SK-N-MC (cell line): Measurements from ENCODE around the gene ENTPD8.

Experiments used
- DNase-seq: peaks from one replicate; pipeline ENCODE4 v3.0.0-alpha.2; 2011; ENCODE audit warnings: low read depth, low spot score
- H3K27ac ChIP-seq: fragments of 200-600 bp; sonication (generic); 2 replicates; pipeline ENCODE4 v1.5.1; 2016; ENCODE audit warnings: mixed run types
- H3K36me3 ChIP-seq: fragments of 200-600 bp; sonication (generic); 2 replicates; pipeline ENCODE4 v1.6.1; 2017; ENCODE audit warnings: antibody characterized with exemption, low read length, mixed read lengths; ENCODE audit not compliant: insufficient read depth
- H3K4me3 ChIP-seq: fragments of 200-600 bp; sonication (generic); 2 replicates; pipeline ENCODE4 v1.5.1; 2016
- H3K9ac ChIP-seq: fragments of 200-600 bp; sonication (generic); 2 replicates; pipeline ENCODE4 v1.8.0; 2017; ENCODE audit warnings: mixed run types, mixed read lengths; ENCODE audit not compliant: insufficient read length
- H3K9me3 ChIP-seq: fragments of 200-600 bp; sonication (generic); 2 replicates; pipeline ENCODE4 v1.6.1; 2017; ENCODE audit warnings: low read depth, mild to moderate bottlenecking, antibody characterized with exemption, low read length, moderate library complexity, mixed read lengths
- EZH2 ChIP-seq: fragments of 200-600 bp; sonication (generic); IDR thresholded peaks from one replicate; pipeline ENCODE4 v1.6.1; 2017; ENCODE audit warnings: antibody characterized with exemption
- FOXP2 ChIP-seq: optimal IDR thresholded peaks from 2 replicates; pipeline ENCODE3; 2011; ENCODE audit warnings: mild to moderate bottlenecking, moderate library complexity; ENCODE audit not compliant: insufficient read depth; ENCODE audit errors: extremely low read length, control extremely low read depth
- POLR2AphosphoS5 ChIP-seq: IDR thresholded peaks from 2 replicates; pipeline ENCODE4 v1.6.1; 2012; ENCODE audit warnings: mild to moderate bottlenecking, low read depth, low read length, borderline replicate concordance

The ENTPD8 gene, protein sequence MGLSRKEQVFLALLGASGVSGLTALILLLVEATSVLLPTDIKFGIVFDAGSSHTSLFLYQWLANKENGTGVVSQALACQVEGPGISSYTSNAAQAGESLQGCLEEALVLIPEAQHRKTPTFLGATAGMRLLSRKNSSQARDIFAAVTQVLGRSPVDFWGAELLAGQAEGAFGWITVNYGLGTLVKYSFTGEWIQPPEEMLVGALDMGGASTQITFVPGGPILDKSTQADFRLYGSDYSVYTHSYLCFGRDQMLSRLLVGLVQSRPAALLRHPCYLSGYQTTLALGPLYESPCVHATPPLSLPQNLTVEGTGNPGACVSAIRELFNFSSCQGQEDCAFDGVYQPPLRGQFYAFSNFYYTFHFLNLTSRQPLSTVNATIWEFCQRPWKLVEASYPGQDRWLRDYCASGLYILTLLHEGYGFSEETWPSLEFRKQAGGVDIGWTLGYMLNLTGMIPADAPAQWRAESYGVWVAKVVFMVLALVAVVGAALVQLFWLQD

DNA sequence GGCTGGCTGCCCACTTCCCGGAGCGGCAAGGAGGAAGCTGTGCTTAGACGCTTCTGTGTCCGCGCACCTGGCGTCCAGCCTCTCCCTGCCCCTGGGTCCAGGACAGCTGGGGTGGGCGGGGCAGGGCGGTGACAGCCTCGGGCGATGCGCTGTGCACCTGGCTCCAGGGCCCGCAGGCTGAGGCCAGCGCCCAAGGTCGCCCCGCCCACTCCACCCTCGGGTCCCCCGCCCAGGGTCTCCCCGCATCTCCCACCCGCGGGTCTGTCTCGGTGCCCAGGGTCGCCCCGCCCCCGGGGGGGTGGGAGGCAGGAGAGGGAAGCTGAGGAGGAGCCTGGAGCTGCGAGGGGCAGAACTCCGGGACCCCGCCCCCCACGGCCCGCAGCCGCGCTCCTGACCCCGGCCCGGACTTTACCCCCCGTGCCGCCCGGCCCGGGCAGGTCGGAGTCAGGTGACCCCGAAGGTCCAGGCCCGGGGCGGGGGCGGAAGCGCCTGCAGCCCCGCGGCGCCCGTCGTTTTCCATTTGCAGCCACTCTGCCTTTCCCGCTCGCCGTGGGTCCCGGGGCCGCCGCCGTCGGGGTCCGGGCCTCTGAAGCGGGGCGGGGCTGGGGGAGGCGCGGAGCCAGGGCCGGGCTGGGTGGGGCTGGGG lies at the start of gene ENTPD8:
Gene ENTPD8, minus strand, starts transcription at position 69 of the 646 bp plus-strand sequence. CDS start 3,072 bp downstream, outside the sequence.
- Histone ChIP-seq H3K4me3 (peak within 1 kb of the TSS; percentile 78), H3K9me3 (no peaks in the 10 kb centered on the region), H3K27ac (no peak within 1 kb of the TSS), H3K36me3 (no peaks in the 10 kb centered on the region), H3K9ac (no peak within 1 kb of the TSS)
- TF ChIP-seq FOXP2 = no peak
- no peak for TF ChIP-seq POLR2AphosphoS5
- no peak for TF ChIP-seq EZH2
- DNase-seq = no peak

DNA sequence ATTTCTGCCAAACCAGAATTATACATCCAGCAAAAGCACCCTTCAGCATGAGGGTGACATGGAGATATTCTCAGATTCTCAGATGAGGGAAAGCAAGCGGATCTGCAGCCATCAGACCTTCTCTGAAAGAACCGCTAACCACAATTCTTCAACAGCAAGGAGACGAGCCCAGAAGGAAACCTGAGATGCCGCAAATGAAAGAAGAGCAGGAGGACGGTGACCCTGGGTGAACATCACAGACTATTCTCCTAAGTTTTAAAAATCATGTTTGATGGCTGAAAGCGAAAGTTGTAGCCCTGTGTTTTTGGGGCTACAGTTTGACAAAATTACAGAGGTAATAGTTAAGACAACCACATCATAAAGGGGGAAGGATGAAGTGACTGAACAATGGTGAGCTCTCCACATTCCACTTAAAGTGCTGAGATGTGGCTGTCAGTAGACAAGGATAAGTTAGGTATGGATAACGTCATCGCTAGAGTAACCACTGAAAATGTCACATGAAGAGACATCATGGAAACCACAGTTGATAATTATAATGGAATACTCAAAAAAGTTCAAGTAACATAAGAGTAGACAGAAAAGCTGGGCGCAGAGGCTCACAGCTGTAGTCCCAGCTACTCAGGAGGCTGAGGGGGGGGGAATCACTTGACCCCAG lies 49.5 kb upstream of the ENTPD8 start:
- no peak for DNase-seq
- Histone ChIP-seq H3K36me3 (no peaks in the 10 kb centered on the region), H3K27ac (no peak overlapping the region), H3K9ac (no peak overlapping the region), H3K4me3 (no peak overlapping the region), H3K9me3 (no peaks in the 10 kb centered on the region)
- TF ChIP-seq EZH2 (no peak), FOXP2 (no peak), POLR2AphosphoS5 (no peak)

DNA sequence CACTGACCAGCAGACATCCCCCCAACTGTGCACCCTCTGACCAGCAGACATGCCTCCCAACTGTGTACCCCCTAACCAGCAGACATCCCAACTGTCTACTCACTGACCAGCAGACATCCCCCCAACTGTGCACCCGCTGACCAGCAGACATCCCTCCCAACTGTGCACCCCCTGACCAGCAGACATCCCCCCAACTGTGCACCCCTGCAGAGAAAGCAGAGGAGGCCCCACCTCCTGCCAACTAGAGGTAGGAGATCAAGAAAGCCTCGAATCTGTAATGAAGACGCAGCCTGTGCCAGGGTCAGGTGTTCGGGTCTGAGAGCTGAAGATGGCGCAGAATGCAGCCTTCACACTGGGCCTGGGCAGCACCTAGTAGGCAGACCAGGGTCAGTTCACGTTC lies 47.7 kb upstream of the ENTPD8 start:
- H3K4me3 ChIP-seq = no peak overlapping the region
- no peak for DNase-seq
- H3K9me3 ChIP-seq = no peaks in the 10 kb centered on the region
- no peak overlapping the region for H3K27ac ChIP-seq
- H3K9ac ChIP-seq = no peak overlapping the region
- TF ChIP-seq EZH2 = no peak
- no peak for TF ChIP-seq POLR2AphosphoS5
- TF ChIP-seq FOXP2 = no peak
- H3K36me3 ChIP-seq = no peaks in the 10 kb centered on the region

DNA sequence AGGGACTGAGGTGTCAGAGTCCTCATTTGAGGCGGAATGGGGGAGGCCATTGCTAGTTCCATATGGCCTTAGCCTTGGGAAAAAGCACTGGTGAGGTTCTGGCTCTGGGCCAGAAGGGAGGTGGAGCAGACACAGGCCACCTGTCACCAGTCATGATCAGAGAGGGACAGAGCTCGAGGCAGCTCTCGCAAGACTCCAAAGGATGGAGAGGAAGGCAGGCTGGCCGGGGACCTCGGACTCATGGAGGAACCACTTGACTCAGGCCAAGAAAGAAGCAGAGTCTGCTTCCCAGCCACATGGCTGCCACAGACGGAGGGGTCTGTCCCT lies 47.1 kb upstream of the ENTPD8 start:
- H3K27ac ChIP-seq = no peak overlapping the region

DNA sequence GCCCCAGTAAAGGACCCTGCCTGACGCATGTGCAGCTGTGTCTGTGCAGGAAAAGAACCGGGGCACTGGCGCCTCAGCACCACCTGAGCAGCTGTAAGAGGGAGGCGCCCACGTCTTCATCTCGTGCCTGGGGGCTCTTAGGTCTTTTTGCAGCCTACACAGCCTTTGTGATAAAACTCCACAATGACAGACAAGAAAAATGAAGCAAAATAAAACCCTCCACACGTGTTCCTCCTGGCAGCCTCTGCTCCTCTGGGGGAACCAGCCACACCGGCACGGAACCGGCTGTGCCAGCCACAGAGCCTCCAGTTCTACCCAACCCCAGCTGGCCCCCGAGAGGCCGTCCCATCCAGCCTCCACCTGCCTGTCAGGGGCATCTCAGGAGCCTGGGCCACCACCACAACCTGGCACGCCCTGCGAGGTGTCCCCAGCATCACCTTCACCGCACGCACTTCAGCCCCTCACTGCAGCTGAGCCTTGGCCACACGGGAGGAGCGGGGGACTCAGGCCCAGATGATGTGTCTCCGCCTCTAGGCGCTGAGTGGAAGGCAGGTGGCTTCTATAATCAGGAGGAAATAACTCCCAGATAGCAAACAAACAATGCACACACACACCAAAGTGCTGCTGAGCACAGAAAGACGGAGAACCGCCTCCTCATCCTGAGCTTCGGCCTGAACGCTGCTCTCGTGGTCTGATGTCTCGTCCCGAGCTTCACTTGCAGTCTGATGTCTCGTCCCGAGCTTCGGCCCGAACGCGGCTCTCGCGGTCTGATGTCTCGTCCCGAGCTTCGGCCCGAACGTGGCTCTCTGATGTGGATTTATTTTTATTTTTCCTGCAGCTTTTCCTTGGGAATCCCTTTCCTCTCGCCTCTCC lies 46.5 kb upstream of the ENTPD8 start:
- no peaks in the 10 kb centered on the region for H3K9me3 ChIP-seq
- TF ChIP-seq EZH2 (no peak), FOXP2 (no peak), POLR2AphosphoS5 (no peak)
- H3K27ac ChIP-seq = no peak overlapping the region
- H3K4me3 ChIP-seq = no peak overlapping the region
- no peak overlapping the region for H3K9ac ChIP-seq
- DNase-seq = no peak
- H3K36me3 ChIP-seq = no peaks in the 10 kb centered on the region

More for the DNA sequence above, 47.1 kb upstream of the ENTPD8 start:
- DNase-seq = no peak
- no peaks in the 10 kb centered on the region for H3K9me3 ChIP-seq
- no peaks in the 10 kb centered on the region for H3K36me3 ChIP-seq
- H3K9ac ChIP-seq = no peak overlapping the region
- no peak for TF ChIP-seq EZH2
- no peak for TF ChIP-seq FOXP2
- TF ChIP-seq POLR2AphosphoS5 = no peak
- no peak overlapping the region for H3K4me3 ChIP-seq

DNA sequence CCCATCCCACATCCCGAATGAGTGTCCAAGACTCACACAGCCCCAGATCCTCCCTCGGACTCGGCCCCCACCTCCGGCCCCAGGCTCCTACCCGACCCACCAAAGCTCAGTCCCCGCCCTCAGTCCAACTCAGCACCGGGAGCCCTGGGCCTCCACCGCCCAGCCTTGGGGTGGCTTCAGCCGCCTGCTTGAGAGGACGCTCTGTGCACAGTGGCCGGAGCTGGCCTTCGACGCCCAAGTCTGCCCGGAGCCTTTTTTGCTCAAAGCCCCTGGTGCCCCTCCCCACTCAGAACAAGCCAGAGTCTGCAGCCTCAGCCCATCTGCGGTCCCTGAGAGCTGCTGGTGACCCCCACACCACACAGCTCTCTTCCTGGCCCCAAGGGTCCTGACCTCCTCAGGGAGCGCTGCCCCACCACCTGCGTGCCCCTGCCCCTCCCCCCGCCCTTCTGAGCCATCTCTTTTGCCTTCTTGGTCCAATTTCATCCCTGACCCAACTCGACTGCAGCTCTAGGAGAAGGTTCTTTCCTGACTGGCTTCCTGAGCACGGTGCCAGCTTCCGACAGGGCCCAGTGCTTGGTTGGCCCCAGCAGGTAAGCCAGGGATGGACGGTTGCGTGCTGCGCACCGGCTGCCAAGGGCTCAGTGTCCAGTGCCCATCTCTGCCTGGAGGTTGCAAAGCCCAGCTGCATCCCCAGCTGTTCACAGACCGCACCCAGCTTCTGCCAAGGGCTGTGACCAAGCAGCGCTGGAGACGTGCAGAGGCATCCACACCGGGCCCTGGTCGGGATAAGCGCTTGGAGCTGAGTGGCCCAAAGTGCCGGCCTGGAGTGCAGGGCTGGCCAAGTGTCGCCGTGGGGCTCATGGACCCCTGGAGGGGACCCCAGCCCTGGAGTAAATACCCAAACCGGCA lies 45.6 kb upstream of the ENTPD8 start:
- Histone ChIP-seq H3K9ac (no peak overlapping the region), H3K36me3 (no peaks in the 10 kb centered on the region), H3K4me3 (no peak overlapping the region), H3K9me3 (no peaks in the 10 kb centered on the region), H3K27ac (no peak overlapping the region)
- TF ChIP-seq EZH2 (no peak), POLR2AphosphoS5 (no peak), FOXP2 (no peak)
- DNase-seq = no peak

DNA sequence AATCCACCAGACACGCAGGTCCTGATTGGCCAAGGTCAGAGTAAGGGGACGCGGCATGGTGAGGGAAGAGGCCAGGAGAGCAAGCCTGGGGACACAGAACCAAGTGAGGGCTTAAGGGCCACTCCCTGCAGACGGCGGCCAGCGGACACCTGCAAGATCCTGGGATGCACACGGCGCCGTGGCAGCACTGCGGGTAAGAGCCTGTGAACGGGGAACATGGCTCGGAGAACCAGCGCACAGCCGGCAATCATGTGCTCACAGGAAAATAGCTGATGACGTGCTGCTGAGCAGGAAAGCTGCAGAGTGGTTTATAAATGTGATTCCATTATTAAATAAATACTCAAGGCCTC lies 45.0 kb upstream of the ENTPD8 start:
- no peak overlapping the region for H3K4me3 ChIP-seq
- no peak overlapping the region for H3K27ac ChIP-seq
- no peak for DNase-seq
- no peaks in the 10 kb centered on the region for H3K9me3 ChIP-seq
- TF ChIP-seq FOXP2 (no peak), POLR2AphosphoS5 (no peak), EZH2 (no peak)
- H3K36me3 ChIP-seq = no peaks in the 10 kb centered on the region
- H3K9ac ChIP-seq = no peak overlapping the region
